Neuron (in vitro differentiated cells): ENCODE results near the gene RGS11.
"Not testable (repeated sequence)": the region's sequence is repeated elsewhere in the genome, so short reads cannot be mapped to it uniquely, and the experiment has no call there.

Experiments
- H2AFZ ChIP-seq: one replicate; pipeline ENCODE4 v1.6.1; 2013; ENCODE audit warnings: low read depth, mild to moderate bottlenecking, inconsistent platforms, low read length, moderate library complexity
- H3K27me3 ChIP-seq: one replicate; pipeline ENCODE4 v1.6.1; 2013; ENCODE audit warnings: low read length; ENCODE audit not compliant: insufficient read depth
- H3K36me3 ChIP-seq: one replicate; pipeline ENCODE4 v1.6.1; 2013; ENCODE audit warnings: low read length; ENCODE audit not compliant: insufficient read depth
- H3K4me1 ChIP-seq: one replicate; pipeline ENCODE4 v1.6.1; 2013; ENCODE audit warnings: low read length; ENCODE audit not compliant: insufficient read depth
- H3K4me3 ChIP-seq: 2 replicates; pipeline ENCODE4 v1.5.1; 2013; ENCODE audit warnings: mild to moderate bottlenecking, low read length, moderate library complexity
- H3K9me3 ChIP-seq: one replicate; pipeline ENCODE4 v1.6.1; 2013; ENCODE audit warnings: low read length

Gene RGS11

GRCh38 chr16:259226-259625 is 16.5 kb downstream of the RGS11 start:
- peaks cover 4% of the 10 kb centered on the region for H3K9me3 ChIP-seq
- H3K4me1 ChIP-seq = no peaks in the 10 kb centered on the region
- H3K36me3 ChIP-seq = peaks cover 64% of the 10 kb centered on the region
- no peak overlapping the region for H2AFZ ChIP-seq
- H3K4me3 ChIP-seq = no peak overlapping the region
- H3K27me3 ChIP-seq = no peaks in the 10 kb centered on the region

- not testable (repeated sequence) for H3K27me3 ChIP-seq, H2AFZ ChIP-seq, H3K4me3 ChIP-seq, H3K4me1 ChIP-seq, H3K9me3 ChIP-seq
- H3K36me3 ChIP-seq = peaks cover 62% of the 10 kb centered on the region
Observed at GRCh38 chr16:258091-258490, 17.7 kb downstream of the RGS11 start.

- Histone ChIP-seq H3K36me3 (peaks cover 52% of the 10 kb centered on the region), H3K27me3 (no peaks in the 10 kb centered on the region), H3K9me3 (peaks cover 4% of the 10 kb centered on the region), H3K4me1 (no peaks in the 10 kb centered on the region), H2AFZ (no peak overlapping the region), H3K4me3 (no peak overlapping the region)
Observed at GRCh38 chr16:255183-255582, 20.6 kb downstream of the RGS11 start.

GRCh38 chr16:254461-254860 is 21.3 kb downstream of the RGS11 start:
- H2AFZ ChIP-seq = no peak overlapping the region
- peaks cover 47% of the 10 kb centered on the region for H3K36me3 ChIP-seq
- H3K4me1 ChIP-seq = no peaks in the 10 kb centered on the region
- H3K27me3 ChIP-seq = no peaks in the 10 kb centered on the region
- no peak overlapping the region for H3K4me3 ChIP-seq
- H3K9me3 ChIP-seq = peaks cover 4% of the 10 kb centered on the region

- Histone ChIP-seq H3K36me3 (peaks cover 46% of the 10 kb centered on the region), H3K4me1 (no peaks in the 10 kb centered on the region), H3K4me3 (no peak overlapping the region), H3K27me3 (no peaks in the 10 kb centered on the region), H3K9me3 (peaks cover 4% of the 10 kb centered on the region), H2AFZ (no peak overlapping the region)
Observed at GRCh38 chr16:253833-254232, 21.9 kb downstream of the RGS11 start.

GRCh38 chr16:252366-253337 is 23.1 kb downstream of the RGS11 start:
- no peak overlapping the region for H2AFZ ChIP-seq
- peaks cover 4% of the 10 kb centered on the region for H3K9me3 ChIP-seq
- no peak overlapping the region for H3K4me3 ChIP-seq
- H3K36me3 ChIP-seq = peaks cover 46% of the 10 kb centered on the region
- no peaks in the 10 kb centered on the region for H3K27me3 ChIP-seq
- no peaks in the 10 kb centered on the region for H3K4me1 ChIP-seq

GRCh38 chr16:249431-249830 is 26.3 kb downstream of the RGS11 start:
- H3K4me1 ChIP-seq = no peaks in the 10 kb centered on the region
- no peaks in the 10 kb centered on the region for H3K27me3 ChIP-seq
- H2AFZ ChIP-seq = no peak overlapping the region
- H3K4me3 ChIP-seq = no peak overlapping the region
- H3K36me3 ChIP-seq = peaks cover 35% of the 10 kb centered on the region
- H3K9me3 ChIP-seq = no peaks in the 10 kb centered on the region

- peaks cover 20% of the 10 kb centered on the region for H3K36me3 ChIP-seq
- H3K4me3 ChIP-seq = no peak overlapping the region
- H3K4me1 ChIP-seq = no peaks in the 10 kb centered on the region
- H2AFZ ChIP-seq = no peak overlapping the region
- H3K9me3 ChIP-seq = no peaks in the 10 kb centered on the region
- no peaks in the 10 kb centered on the region for H3K27me3 ChIP-seq
Observed at GRCh38 chr16:247027-247426, 28.7 kb downstream of the RGS11 start.

GRCh38 chr16:245105-245504 is 30.6 kb downstream of the RGS11 start:
- Histone ChIP-seq H3K4me3 (no peak overlapping the region), H3K9me3 (peaks cover 4% of the 10 kb centered on the region), H3K4me1 (no peaks in the 10 kb centered on the region), H3K36me3 (peaks cover 20% of the 10 kb centered on the region), H2AFZ (no peak overlapping the region), H3K27me3 (no peaks in the 10 kb centered on the region)

- Histone ChIP-seq H2AFZ (no peak overlapping the region), H3K27me3 (no peaks in the 10 kb centered on the region), H3K4me1 (no peaks in the 10 kb centered on the region), H3K4me3 (no peak overlapping the region), H3K9me3 (peaks cover 4% of the 10 kb centered on the region), H3K36me3 (peaks cover 14% of the 10 kb centered on the region)
Observed at GRCh38 chr16:243348-243747, 32.4 kb downstream of the RGS11 start.

- H3K4me3 ChIP-seq = no peak overlapping the region
- no peaks in the 10 kb centered on the region for H3K4me1 ChIP-seq
- H3K27me3 ChIP-seq = no peaks in the 10 kb centered on the region
- H2AFZ ChIP-seq = no peak overlapping the region
- peaks cover 4% of the 10 kb centered on the region for H3K9me3 ChIP-seq
- H3K36me3 ChIP-seq = peaks cover 18% of the 10 kb centered on the region
Observed at GRCh38 chr16:242281-242680, 33.5 kb downstream of the RGS11 start.

- peaks cover 14% of the 10 kb centered on the region for H3K36me3 ChIP-seq
Observed at GRCh38 chr16:240559-240958, 35.2 kb downstream of the RGS11 start.

GRCh38 chr16:239948-240277 is 35.8 kb downstream of the RGS11 start:
- H3K4me3 ChIP-seq = no peak overlapping the region
- H2AFZ ChIP-seq = no peak overlapping the region
- H3K9me3 ChIP-seq = peaks cover 4% of the 10 kb centered on the region
- H3K36me3 ChIP-seq = peaks cover 14% of the 10 kb centered on the region
- H3K4me1 ChIP-seq = peaks cover 3% of the 10 kb centered on the region
- no peaks in the 10 kb centered on the region for H3K27me3 ChIP-seq

More at GRCh38 chr16:240559-240958, 35.2 kb downstream of the RGS11 start:
- no peak overlapping the region for H2AFZ ChIP-seq
- H3K4me3 ChIP-seq = no peak overlapping the region
- H3K9me3 ChIP-seq = peaks cover 4% of the 10 kb centered on the region
- H3K4me1 ChIP-seq = no peaks in the 10 kb centered on the region
- H3K27me3 ChIP-seq = no peaks in the 10 kb centered on the region
